Fibroblast of mammary gland (primary cell): ENCODE results near the gene EHBP1.

ENCODE experiments used
- DNase-seq: peaks from one replicate; pipeline ENCODE4 v3.0.0-alpha.2; 2010; ENCODE audit warnings: low read depth
- H3K4me3 ChIP-seq: 2 replicates; pipeline ENCODE4 v1.5.1; 2011; ENCODE audit warnings: low read depth, mild to moderate bottlenecking, low read length, moderate library complexity; ENCODE audit not compliant: control insufficient read depth
- CTCF ChIP-seq: conservative IDR thresholded peaks from 2 replicates; pipeline ENCODE4 v1.5.1; 2011; ENCODE audit warnings: low read depth, low read length, inconsistent platforms; ENCODE audit not compliant: control insufficient read depth, insufficient read depth

EHBP1 gene

GRCh38 chr2:62844311-62845090 is 139.0 kb downstream of the EHBP1 start:
- no peak for DNase-seq
- no peak overlapping the region for H3K4me3 ChIP-seq
- no peak for TF ChIP-seq CTCF

- no peak for TF ChIP-seq CTCF
- DNase-seq, result no peak
- no peak overlapping the region for H3K4me3 ChIP-seq
These were observed 139.7 kb downstream of the EHBP1 start for GRCh38 chr2:62845256-62845655.

GRCh38 chr2:62852254-62852653 is 146.7 kb downstream of the EHBP1 start:
- no peak for DNase-seq
- no peak overlapping the region for H3K4me3 ChIP-seq
- no peak for TF ChIP-seq CTCF

DNA sequence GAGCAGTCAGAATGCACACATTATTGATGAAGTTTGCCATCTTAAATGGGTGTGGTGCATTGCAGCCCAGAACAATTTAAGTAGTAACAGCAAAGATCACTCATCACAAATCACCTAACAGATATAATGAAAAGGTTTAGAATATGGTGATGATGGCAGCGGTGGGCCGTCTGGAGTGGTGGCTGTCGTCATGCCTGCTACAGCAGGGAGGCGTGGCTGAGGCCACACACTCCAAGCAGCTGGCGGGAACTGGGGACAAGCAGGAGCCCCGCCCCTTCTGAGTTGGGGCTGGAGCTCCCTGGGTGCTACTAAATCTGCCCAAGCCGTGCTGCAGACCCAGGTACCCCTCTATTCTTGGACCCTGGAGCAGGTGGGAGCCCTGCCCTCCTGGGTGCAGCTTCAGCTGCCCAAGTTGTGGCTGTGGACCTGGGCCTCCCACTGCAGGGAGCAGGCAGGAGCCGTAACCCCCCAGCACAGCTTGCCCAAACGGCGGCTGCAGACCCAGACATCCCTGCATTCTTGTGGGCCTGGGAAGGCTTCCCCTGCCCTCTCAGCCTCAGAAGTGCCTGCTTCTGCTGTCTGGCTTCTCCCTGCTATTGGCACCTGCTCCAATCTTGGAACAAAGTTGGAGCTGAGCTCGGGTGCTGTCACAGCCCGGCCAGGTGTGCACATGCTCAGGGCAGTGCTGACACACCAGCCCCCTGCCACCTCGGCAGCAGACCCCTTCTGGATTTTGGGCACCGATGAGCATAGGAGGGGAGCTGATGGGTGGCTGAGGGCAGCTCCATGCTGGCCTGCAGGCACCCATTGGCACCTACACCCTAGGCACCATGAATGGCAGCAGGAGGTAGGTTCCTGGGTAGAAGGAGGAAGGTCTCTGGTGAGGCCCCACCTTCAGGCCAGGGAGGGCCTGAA is 149.3 kb downstream of the EHBP1 start:
- no peak for TF ChIP-seq CTCF
- DNase-seq, result no peak
- H3K4me3 ChIP-seq, result no peak overlapping the region

DNA sequence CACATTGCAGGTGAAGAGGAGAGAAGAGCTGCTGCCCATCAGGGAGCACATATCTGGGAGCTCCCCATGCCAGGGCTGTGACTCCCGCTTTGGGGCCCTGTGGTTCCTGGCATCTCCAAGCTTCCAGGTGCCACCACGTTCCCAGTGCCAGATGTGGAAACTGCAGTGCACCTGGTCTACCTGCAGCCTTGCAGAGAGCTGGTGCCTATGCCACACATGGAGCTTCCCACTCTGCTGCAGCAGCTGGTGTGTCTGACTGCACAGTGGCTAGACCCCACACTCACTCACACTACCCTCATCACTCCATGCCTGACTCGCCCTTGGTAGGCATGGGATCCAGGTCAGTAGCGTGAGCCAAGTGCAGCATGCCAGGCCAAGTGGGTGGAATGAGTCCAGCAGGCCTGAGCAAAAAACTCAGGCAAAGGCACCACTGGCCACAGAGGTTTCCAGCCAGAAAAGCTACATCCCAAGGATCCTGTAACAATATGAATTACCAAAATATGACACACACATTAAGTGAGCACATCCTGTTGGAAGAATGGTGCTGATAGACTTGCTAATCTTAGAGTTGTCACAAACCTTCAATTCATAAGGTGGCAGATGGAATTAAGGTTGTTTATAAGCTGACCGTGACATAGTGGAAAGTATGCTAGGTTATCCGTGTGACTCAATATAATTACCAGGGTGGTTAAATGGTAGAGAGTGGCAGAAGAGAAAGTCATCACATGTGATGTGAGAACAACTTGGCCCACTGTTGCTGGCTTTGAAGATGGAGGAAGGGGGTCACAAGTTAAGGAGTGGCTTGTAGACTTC is 150.9 kb downstream of the EHBP1 start:
- TF ChIP-seq CTCF, result no peak
- DNase-seq, result no peak
- H3K4me3 ChIP-seq, result no peak overlapping the region
